Fibroblast of pulmonary artery (primary cell): Measurements from ENCODE around the gene ATP1B2.

Experiments
- DNase-seq: peaks from one replicate; pipeline ENCODE4 v3.0.0-alpha.2; 2010; ENCODE audit warnings: low read depth
- H3K4me3 ChIP-seq: replicated peaks from 2 replicates; pipeline ENCODE4 v1.5.1; 2011; ENCODE audit warnings: low read depth, mild to moderate bottlenecking, control low read depth, low read length, moderate library complexity
- TF ChIP-seq, protein P1 (sequence below): IDR thresholded peaks from 2 replicates; pipeline ENCODE4 v1.5.1; 2011; ENCODE audit warnings: mild to moderate bottlenecking, control low read depth, low read length, inconsistent platforms; ENCODE audit errors: missing control alignments

Gene ATP1B2

DNA sequence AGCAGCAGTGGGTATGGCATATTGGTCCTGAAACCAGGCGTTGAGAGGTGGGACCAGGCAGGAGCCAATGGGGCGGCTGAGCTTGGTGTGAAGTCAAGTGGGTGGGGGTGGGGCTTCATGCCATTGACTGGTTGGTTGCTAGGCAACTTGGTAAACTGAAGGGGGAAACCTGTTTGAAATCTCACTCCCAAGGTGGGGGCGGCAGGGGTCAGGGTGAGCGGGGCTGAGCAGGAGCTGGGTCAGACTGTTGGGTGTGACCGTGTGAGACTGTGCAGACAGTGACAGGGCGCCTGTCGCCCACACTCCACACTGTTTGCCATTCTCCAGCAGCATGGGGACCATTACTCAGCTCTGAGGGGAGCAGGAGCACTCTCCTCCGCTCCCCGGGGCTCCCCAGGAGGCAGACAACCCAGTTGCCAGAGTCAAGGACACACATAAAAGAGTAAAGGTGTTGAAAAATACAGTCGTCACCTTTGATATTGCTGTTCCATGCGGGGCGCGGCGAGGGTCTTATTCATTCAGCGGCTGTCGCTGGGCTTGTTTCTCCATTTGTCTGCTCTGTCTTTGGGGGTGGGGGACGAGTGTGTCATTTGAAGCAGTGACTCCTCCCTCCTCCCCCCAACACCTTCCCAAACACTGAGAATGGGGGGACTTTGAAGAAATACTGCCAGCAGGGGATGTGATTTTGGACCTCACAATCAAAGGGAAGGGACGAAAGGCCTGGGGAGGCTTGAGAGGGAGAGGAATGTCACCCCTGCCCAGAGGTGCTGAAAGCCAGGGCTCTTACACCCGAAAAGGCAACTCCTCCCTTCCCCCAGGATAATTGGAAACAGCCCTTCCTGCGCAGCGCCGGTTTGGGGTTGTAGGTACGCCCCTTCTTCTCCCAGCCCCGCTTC is 53.1 kb downstream of the ATP1B2 start:
- TF ChIP-seq, protein P1, sequence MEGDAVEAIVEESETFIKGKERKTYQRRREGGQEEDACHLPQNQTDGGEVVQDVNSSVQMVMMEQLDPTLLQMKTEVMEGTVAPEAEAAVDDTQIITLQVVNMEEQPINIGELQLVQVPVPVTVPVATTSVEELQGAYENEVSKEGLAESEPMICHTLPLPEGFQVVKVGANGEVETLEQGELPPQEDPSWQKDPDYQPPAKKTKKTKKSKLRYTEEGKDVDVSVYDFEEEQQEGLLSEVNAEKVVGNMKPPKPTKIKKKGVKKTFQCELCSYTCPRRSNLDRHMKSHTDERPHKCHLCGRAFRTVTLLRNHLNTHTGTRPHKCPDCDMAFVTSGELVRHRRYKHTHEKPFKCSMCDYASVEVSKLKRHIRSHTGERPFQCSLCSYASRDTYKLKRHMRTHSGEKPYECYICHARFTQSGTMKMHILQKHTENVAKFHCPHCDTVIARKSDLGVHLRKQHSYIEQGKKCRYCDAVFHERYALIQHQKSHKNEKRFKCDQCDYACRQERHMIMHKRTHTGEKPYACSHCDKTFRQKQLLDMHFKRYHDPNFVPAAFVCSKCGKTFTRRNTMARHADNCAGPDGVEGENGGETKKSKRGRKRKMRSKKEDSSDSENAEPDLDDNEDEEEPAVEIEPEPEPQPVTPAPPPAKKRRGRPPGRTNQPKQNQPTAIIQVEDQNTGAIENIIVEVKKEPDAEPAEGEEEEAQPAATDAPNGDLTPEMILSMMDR = no peak
- DNase-seq = peak; percentile 49
- no peak overlapping the region for H3K4me3 ChIP-seq

DNA sequence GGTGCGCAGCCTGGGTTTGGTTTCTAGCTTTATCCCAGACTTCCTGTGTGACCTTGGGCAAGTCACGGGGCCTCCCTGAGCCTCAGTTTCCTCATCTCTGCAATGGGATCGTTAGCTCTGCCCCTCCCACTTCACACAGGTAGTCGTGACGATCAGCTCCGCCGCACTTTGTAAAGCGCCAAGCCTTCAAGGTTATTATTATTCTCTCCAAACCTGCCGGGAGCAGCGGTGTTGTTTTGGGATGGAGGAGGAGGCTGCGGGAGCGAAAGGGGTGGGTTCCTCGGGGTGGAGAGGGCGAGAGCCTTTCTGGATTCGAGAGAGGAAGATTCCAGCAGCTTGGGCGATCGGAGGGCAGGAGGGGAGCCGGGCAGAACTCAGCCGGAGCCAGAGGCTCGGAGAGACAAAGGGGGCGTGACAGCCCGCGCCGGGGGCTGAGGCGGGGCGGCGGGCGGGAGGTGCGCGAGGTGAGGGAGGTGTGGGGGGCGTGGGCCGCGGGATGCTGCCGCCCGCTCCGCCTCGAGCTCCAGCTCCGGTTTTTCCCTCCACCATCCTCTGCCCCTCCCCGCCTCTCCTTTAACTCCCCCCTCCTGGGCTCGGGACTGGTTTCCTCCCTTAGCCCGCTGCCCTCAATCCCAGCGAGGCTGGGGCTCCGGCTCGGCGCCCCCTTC is 54.0 kb downstream of the ATP1B2 start, which contains the start of gene EFNB3:
EFNB3 (plus strand) TSS at position 602 of the 668 bp plus-strand sequence. CDS start 397 bp downstream, outside the sequence.
- TF ChIP-seq, protein P1 = no peak
- peak; percentile 50 for DNase-seq
- peak within 1 kb of the TSS; percentile 54 for H3K4me3 ChIP-seq

DNA sequence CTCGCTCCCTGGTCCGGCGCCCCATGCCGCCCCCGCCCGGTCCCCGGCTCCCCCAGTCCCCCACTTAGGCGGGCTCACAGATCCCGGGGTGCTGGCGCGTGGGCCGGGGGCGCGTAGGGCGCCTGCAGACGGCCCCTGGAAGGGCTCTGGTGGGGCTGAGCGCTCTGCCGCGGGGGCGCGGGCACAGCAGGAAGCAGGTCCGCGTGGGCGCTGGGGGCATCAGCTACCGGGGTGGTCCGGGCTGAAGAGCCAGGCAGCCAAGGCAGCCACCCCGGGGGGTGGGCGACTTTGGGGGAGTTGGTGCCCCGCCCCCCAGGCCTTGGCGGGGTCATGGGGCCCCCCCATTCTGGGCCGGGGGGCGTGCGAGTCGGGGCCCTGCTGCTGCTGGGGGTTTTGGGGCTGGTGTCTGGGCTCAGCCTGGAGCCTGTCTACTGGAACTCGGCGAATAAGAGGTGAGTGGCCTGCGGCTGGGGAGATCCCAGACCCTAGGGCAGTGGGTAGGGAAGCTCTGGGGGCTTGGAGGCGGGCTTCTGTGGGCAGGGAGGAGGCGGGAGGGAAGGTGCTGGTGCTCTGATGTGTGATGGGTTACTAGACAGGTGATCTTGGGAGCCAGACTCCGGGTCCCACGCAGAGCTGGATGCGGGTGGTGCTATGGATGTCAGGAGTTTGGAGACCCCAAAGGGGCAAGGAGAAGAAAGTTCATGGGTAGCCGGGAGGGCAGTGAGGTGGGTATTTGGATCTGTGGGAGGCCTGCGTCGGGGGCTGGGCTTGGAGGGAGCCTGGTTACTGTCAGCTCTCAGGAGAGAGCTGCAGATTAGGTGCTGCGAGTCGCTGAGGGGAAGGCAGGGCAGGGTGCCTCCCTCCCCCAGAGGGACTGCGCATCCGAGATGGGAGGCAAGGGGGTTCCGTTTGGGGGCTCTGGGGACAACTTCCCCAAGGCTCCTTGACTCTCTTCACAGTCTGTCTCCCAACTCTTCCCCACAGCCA is 54.8 kb downstream of the ATP1B2 start:
- peak overlapping the region; percentile 54 for H3K4me3 ChIP-seq
- DNase-seq = no peak
- TF ChIP-seq, protein P1 = no peak

DNA sequence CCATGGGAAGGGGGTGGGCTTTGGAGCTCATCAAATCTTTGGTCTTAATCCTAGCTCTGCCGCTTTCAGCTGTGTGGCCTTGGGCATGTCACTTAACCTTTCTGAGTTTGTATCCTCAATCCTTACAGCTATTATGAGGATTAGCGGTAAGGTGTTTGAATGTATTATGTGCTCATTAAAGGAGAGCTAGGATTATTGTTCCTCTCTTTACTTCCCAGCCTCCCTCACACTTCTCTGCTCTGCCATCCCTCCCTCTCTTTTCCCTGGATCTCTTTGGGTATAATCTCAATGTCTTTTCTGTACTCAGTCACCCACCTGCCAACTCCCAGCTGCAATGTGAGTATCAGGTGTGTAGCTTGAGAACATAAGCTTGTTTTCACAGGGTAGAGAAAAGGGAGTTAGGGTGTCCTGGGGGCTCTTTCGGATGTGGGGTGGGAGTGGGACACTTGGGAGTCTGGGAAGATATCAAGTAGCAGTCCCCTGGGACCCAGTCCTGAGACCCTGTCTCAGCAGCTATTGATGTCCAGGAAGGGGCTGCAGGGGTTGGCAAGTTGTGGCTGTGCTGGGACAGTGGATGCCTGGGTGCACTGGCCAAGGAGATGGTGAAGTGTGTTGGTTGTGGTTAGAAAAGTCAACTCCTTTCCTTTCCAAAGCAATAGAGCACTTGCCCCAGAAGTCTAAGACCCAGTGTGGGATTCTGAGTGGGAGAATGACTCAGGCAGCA is 56.1 kb downstream of the ATP1B2 start:
- TF ChIP-seq, protein P1 = no peak
- DNase-seq = no peak

More for the DNA sequence above, 56.1 kb downstream of the ATP1B2 start:
- H3K4me3 ChIP-seq = no peak overlapping the region
